Activated naive CD4-positive, alpha-beta T cell treated with Interleukin-2 at 50 U/mL for 16 hours (primary cell): ENCODE measurements around the gene CUL9.
A peak's percentile ranks its signal among the peaks of the same experiment; 100 is the strongest.

Experiments used
- DNase-seq: peaks from one replicate; pipeline ENCODE4 v3.0.0-alpha.2; 2020

CUL9 gene

DNA sequence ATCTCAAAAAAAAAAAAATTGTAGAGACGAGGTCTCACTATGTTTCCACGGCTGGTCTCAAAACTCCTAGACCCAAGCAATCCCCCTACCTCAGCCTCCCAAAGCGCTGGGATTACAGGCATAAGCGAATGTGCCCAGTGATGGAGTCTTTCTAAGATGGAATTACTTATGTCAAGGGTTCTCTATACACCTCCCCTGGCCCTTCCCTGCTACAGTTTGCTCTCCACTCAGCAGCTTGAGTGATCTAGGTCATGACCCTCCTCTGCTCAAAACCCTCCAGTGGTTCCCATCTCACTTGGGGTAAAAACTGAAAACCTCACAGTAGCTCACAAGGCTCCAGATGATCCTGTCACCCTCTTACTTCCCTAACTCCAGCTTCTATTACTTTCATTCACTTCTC is 49.1 kb downstream of the CUL9 start:
- no peak for DNase-seq

DNA sequence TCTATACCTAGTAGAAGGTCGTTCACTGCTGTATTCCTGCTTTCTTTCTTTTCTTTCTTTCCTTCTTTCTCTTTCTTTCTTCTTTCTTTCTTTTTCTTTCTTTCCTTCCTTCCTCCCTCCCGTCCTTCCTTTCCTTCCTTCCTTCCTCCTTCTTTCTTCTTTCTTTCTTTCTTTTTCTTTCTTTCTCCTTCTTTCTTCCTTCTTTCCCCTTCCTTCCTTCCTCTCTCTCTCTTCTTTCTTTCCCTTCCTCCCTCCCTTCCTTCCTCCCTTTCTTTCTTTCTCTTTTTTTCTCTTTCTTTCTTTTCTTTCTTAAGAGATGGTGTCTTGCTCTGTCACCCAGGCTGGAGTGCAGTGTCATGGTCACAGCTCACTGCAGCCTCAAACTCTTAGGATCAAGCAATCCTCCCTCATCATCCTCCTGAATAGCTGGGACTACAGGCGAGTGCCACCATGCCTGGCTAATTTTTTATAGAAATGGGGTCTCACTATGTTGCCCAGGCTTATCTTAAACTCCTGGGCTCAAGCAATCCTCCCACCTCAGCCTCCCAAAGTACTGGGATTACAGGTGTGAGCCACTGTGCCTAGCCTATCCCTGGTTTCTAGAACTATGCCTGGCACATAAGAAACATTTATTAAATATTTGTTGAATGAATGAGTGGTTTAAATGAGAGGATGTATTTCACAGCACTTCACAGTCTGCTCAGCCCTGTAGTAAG is 49.9 kb downstream of the CUL9 start:
- no peak for DNase-seq

DNA sequence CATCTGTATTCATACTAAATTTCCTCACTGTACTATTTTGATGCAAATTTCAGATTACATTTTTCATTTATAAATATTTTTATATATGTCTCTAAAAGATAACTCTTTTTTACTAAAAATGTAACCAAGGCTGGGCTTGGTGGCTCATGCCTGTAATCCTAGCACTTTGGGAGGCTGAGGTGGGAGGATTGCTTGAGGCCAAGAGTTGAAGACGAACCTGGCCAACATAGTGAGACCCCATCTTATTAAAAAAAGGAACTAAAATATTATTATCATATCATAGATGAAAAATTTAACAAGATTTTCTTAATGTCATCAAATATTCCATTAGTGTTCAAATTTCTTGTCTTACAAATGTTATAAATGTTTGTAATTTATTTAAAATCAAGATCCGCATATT is 53.8 kb downstream of the CUL9 start:
- no peak for DNase-seq

DNA sequence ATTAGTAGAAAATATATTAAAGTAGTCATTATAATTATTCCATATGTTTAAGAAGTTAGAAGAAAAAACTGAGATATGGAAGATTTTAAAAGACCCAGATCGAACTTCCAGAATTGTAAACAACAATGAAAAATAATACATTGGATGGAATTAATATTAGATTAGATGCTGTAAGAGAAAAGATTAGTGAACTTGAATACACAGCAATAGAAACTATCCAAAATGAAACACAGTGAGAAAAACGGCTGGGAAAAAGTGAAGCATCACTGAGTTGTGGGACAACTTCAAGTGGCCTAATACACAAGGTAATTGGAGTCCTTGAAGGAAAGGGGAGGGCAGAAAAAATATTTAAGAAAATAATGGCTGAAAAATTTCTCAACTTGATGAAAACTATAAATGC is 57.1 kb downstream of the CUL9 start:
- no peak for DNase-seq

DNA sequence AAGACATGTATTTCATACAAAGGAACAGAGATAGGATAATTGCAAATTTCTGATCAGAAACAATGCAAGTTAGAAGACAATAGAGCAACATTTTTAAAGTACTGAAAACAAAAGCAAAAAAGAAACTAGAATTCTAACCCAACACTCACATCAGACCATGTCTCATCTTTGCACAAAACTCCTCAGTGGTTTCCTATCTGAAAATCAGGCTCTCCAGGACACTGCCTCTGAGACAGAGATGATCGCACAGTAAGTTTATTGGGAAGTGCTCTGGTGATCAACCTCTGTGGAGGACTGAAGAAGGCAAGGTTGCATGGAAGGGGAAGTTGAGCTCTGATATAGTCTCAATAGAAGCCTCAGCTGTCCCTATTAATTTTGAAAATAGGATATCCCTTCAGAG is 59.0 kb downstream of the CUL9 start:
- DNase-seq = no peak

DNA sequence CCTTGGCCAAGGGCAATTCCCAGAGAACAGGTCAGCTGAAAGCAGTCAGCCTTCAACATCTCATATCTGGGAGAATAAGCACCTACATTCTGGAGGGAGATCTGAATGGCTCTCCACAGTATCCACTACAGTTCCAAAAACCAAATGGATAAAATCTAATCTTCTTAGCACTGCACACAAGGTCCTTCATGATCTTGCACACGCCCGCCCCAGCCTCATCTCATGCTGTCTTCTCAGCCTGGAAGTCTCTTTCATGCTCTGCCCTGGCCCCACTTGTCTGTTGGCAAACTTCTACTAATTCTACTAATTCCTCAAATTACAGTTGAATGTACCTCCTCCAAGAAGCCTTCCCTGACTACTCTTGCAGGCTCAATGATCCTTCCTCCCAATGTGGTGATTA is 59.5 kb downstream of the CUL9 start:
- DNase-seq = no peak

DNA sequence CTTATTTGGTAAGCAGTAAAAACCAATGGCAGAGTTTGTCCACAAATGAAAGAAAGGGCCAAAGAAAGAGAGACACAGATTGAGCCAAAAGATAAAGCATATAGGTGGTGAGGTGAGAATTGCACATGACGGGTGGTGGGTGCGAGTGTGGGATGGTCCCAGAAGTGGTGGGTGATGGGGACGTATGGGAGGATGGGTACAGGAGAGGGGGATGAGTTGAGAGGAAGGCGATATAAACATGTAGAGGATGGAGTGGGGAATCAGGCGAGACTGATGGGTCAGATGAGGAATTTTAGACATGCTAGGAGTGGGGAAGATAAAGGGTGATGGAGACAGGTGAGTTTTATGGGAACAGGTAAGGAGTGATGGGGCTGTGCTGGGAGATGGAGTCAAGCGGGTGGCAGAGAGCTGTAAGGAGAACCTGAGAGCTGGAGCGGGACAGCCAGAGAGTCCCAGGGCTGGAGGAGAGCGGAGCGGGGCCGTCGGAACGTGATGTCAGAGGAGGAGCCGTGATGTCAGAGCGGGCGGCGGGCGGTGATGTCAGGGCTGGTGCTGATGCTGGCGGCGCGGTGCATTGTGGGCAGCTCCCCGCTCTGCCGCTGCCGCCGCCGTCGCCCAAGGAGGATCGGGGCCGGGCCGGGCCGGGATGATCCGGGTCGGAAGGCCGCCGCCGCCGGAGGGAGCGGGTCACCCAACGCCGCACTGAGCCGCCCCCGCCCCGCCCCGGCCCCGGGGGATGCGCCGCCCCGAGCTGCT is 61.1 kb downstream of the CUL9 start, which contains the start of gene TTBK1:
TTBK1 (plus strand) TSS at position 574 of the 756 bp plus-strand sequence. CDS start 3,180 bp downstream, outside the sequence.
- DNase-seq = peak; percentile 35

DNA sequence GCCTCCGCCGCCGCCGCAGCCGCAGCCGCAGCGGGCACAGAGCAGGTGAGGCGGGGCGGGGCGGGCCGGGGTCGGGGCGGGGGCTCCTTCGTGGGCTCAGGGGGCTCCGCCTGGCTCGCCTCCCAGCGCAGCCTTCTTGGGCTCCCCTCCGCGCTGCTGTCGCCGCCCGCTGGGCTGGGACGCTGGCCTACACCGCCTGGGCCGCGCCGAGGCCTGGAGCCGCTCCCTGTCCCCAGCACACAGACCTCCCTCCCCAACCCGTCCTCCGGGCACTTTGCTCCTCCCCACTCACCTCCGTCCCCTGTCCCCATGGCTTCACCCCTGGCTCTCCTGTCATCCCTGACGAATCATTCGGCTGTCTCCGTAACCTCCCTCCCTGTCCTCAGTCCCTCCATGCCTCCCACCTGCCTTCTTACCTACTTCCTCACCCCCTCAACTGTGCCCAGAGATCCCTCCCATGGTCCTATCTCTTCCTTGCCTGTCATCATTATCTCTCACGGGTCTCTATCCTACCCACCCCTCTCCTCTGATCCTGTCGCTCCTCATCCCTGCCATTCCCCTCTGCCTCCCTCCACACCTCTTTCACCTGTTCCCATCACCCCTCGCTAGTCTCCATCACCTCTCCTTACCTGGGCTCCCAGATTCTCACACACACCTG is 61.8 kb downstream of the CUL9 start:
- DNase-seq = no peak

DNA sequence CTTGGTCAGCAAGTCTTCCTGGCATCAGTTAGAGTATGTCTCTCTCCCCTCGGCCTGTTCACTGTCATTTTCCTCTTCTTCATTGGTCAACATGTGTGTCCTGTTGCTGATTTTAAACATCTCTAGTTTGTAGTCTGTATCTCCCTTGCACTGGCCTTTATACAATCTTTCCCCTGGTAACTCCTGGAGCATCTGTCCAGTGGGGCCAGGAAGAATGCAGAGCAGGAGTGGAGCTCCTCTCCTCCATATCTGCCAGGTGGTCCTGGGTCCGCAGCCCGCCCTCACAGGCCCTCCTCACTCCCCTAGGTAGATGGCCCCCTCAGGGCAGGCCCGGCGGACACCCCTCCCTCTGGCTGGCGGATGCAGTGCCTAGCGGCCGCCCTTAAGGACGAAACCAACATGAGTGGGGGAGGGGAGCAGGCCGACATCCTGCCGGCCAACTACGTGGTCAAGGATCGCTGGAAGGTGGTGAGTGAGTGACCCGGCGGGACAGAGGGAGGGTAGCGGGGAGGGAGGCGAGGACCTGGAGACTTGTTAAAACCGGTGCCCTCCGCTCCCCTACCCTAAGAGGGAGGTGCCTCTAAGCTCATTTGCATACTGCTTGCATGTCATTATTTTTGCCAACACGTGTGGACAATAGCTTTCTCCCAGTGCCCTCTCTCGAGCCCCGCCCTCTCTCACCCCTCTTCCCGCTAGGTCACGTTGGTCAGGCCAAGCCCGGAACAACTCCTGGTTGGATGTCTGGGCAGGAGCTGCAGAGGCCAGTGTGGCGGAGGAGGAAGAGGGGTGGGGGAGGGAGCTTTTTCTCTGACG is 64.5 kb downstream of the CUL9 start:
- DNase-seq = no peak

DNA sequence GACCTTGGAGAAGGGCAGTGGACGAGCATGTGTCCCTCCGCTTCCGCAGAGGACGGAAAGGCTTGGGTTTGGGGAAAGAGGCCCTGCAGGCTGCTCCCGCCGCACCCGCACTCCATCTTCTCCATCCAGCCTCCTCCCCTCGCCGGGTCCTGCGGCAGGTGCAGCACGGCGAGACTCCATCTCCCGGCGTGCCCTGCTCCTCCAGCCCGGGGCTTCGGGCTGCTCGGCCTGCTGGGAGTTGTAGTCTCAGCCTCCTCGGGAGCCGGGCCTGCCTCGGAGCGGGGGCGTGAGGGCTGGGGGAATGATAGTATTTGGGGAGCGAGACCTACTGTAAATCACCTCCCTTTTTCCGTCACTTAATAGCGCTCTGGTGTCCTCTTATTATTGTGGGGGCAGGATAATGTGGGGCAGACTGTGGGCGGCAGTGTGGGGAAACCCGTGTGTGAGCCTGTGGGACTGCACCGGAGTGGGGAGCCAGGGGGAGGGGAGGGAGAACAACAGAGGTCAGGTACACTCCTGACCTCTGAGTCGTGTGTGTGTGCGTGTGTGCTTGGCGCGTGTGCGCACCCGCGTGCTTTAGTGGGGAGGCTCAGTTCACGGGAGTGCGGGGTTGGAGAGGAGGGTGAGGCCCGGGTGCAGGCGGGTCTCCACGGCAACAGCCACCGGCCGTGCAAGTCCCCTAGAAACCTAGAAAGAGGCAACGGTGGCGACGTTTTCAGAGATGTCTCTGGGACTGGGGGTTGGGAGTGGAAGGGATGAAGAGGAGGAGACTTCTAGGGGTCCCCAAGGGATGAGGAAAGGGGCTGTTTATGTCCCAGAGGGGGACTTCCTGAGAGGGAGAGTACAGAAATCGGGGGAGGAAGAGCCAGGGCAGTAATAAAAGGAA is 65.4 kb downstream of the CUL9 start:
- DNase-seq = peak; percentile 86

DNA sequence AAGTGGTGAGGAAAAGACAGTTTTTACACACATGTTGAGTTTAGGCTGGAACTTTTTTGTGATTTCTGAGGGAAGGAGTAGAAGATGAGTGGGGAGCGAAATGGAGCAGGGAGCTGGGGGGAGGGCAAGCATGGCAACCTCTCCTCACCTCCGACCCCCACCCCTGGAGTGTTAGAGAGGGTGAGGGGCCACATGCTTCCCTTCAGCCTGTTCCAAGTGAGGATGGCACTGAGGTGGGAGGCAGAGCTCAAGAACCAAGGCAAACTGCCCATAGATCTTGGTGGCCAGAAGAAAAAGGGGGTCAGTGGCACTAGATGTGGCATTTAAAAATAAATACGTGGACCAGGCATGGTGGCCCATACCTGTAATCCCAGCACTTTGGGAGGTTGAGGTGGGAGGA is 66.1 kb downstream of the CUL9 start:
- DNase-seq = no peak

DNA sequence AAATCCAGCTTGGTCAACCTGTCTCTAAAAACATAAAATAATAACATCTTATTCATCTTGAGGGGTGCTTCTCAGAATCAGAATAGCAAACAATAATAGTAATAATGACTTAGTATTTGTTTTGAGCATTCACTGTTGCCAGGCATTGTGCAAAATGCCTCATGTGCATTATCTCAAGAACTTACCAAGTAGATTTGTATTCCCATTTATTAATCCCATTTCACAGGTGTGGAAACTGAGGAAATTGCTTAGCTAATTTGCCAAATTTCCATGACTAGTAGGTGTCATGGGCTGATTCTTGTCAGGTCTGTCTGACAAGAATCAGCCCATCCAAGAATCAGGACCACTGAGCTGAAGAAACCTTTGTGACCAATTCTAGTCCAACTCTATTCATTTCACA is 66.8 kb downstream of the CUL9 start:
- DNase-seq = no peak

DNA sequence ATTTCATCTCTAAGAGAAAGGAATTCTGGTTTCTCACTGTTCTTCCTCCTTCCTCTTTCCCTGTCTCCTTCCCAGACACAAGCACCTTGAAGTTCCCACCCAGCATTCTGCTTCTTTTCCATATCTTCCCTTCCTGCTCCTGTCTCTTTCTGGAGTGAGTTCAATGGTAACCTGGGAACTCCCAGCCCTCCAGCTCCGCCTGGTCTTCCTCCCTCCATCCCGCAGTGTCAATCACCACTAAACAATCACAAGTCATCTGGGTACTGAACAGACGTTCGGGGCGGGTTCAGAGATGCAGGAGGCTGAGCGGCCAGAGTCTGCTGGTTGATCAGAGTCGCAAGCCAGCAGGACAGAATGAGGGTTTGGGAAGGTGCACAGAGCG is 69.0 kb downstream of the CUL9 start:
- no peak for DNase-seq

DNA sequence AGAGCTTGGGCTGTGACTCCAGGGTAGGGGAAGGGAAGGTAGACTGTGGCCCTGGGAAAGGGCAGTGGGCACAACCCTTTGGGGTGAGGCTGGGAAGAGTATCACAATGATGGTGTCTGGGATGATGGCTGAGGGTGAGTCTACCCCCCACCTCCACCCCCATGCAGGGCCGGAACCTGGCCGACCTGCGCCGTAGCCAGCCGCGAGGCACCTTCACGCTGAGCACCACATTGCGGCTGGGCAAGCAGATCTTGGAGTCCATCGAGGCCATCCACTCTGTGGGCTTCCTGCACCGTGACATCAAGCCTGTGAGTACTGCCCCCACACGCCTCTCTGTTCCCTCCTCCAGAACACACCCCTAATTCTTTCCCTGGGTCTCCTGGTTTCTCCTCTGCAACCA is 71.4 kb downstream of the CUL9 start:
- no peak for DNase-seq

DNA sequence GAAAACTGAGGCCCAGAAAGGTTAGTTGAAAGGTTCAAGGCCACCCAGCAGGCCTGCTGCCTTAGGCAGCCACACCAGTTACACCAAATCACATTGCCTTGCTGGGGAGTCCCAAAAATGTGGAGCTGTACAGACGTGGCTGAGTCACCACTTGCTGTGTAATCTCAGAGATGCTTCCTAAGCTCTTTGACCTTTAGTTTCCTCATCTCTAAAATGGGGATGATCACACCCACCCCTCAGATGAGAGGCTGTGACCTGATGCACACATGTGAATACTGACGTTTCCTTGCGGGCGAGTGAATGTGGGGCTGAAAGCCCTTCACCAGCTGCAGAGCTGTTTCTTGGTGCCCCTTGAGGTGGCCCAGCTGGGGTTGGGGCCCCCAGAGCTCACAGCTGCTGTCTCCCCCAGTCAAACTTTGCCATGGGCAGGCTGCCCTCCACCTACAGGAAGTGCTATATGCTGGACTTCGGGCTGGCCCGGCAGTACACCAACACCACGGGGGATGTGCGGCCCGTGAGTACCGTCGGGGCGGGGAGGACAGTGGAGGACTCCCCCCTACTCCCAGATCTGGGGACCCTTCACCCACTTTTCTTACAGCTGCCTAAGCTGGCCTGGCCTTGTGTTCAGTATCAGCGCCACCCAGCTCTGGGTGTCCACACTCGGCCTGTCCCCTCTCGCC is 72.3 kb downstream of the CUL9 start:
- DNase-seq = no peak

DNA sequence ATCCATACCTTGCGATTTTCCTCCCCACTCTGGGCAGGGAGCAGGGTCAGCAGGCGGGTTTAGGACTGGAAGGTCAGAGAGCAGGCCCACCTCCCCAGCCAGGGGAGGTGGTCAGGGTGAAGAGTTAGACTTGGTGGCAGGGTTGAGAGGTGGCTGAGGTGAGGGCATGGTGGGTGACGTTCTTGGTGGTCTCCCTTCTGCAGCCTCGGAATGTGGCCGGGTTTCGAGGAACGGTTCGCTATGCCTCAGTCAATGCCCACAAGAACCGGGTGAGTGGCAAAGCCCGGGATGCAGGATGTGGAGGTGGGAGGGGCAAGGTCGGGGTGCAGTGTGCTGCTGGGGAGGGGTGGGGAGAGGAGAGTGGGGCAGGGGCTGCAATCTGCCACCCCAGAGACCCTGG is 72.8 kb downstream of the CUL9 start:
- no peak for DNase-seq

DNA sequence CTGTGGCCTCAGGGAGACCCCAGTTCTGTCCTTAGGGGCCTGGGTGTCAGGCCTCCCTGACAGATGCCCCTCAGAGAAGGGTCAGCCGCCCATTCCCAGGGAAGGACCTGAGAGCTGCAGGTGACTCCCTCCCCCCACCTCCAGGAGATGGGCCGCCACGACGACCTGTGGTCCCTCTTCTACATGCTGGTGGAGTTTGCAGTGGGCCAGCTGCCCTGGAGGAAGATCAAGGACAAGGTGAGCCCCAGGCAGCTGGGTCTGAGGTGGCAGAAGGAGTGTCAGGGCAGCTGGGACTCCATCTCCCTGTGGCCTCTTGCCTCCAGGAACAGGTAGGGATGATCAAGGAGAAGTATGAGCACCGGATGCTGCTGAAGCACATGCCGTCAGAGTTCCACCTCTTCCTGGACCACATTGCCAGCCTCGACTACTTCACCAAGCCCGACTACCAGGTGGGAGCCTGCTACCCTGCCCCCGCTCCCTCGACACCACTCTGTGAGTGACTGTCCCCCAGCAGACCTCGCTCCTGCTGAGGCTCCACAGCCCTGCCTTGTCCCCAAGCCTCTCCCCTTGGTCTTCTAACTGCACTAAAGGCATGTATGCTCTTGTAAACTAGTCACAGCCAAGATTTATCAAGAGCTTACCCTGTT is 73.5 kb downstream of the CUL9 start:
- DNase-seq = no peak

DNA sequence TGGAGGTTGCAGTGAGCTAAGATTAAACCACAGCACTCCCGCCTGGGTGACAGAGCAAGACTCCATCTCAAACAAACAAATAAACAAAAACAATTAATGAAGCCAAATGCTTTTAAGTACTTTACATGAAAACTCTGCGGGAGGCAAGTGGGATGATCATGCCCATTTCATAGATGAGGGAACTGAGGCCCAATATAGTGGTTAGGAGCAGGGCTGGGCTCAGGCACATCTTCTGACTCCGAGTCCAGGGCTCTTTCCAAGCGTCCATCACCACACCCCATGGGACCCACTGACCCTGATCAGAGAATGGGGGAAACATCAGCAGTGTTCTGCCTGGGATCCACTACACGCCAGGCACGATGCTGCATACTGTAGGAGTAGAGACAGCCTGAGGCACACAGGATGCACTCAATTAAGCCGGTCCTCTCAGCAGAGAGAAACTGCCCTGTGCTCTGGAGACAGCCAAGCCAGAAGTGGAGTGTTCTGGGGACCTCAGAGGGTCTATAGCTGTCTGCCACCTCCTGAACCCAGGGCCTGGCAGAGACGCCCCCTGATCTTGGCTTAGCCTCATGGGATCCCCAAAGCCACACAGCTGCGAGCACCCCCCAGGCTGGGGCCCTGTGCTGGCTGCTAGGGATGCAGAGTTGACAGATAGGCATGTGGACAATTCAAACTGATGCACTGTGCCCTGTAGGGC is 74.8 kb downstream of the CUL9 start:
- DNase-seq = no peak

DNA sequence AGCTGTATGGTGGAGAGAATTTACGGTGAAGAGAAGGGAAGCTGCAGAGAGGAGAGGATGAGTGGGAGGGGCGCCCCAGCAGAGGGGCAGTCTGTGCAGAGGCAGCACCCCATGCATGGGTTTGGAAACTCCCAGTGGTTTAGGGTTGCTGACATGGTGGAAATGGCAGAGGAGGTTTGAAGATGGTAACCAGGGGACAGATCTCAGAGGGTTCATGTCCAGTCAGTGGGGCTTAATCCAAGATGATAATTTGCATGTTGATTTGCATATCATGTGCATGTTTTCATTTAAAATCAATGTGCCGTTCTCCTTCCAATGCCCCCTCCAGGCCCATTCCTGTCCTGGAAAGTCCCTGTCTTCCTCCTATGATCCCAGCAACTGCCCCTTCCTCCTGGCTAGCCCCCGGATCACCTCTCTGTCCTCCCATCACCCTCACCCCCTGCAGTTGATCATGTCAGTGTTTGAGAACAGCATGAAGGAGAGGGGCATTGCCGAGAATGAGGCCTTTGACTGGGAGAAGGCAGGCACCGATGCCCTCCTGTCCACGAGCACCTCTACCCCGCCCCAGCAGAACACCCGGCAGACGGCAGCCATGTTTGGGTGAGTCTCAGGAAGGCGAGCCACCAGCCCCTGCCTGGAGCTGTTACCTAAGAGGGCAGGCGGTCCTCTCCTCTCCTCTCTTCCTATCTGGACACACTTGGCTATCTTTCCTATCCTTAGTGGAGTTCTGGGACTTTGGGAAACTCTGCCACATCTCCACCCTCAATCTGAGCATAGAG is 75.6 kb downstream of the CUL9 start:
- peak; percentile 12 for DNase-seq

DNA sequence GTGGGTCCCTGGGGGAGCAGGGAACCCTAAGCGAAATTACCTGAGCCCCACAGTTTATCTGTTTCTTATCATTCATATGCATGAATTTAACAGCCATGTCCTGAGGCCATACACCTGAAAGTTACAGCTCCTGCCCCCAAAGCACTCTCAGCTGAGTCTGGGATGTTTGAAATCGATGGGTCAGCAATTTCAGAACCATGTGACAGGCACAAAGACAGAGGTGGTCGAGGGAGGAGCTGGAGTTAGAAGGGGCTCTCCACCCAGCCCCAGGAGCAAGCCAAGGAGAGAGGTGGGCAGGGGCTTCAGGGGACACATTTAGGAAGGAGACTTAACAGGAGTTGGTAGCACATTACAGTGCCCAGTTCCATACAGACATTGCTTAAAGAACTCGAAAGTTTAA is 76.2 kb downstream of the CUL9 start:
- no peak for DNase-seq
